WTC11 (cell line): Measurements from ENCODE around the gene SNRPA1. TPM values are rescaled to one million over a fixed set of nuclear protein-coding genes. Genes with fewer than 3 reads are reported as not detected.
A peak's percentile ranks its signal among the peaks of the same experiment; 100 is the strongest.

Experiments
- ATAC-seq: fragments of 200-7000 bp; cut with Tn5 transposase; 2 replicates; pipeline ENCODE4 v1.10.0; 2021; ENCODE audit warnings: mild to moderate bottlenecking, moderate library complexity
- CTCF ChIA-PET: fragments of 300-600 bp; sonication (Branson Sonifier 250); formaldehyde crosslinking; loops from one replicate; lab custom pipeline; 2021; ENCODE audit warnings: antibody characterized with exemption; lab: Charles Lee
- POLR2A ChIA-PET: fragments of 350-600 bp; sonication (Branson Sonifier 250); formaldehyde crosslinking; loops from one replicate; lab custom pipeline; 2021; ENCODE audit warnings: antibody characterized with exemption; lab: Charles Lee
- DNase-seq: peaks from one replicate; pipeline ENCODE4 v3.0.0; 2021; ENCODE audit warnings: low spot score
- H3K27ac Mint-ChIP-seq: 2 replicates; pipeline ENCODE4 v1.8.0; 2021; ENCODE audit warnings: mixed read lengths
- H3K27me3 Mint-ChIP-seq: 2 replicates; pipeline ENCODE4 v1.8.0; 2021; ENCODE audit warnings: low read depth, mild to moderate bottlenecking, moderate library complexity, mixed read lengths
- H3K36me3 Mint-ChIP-seq: 2 replicates; pipeline ENCODE4 v1.8.0; 2021; ENCODE audit warnings: mixed read lengths
- H3K4me1 Mint-ChIP-seq: 2 replicates; pipeline ENCODE4 v1.8.0; 2022; ENCODE audit warnings: mixed read lengths
- H3K4me3 Mint-ChIP-seq: 2 replicates; pipeline ENCODE4 v1.8.0; 2021; ENCODE audit warnings: mild to moderate bottlenecking, moderate library complexity, mixed read lengths
- H3K9me3 Mint-ChIP-seq: 2 replicates; pipeline ENCODE4 v1.8.0; 2021; ENCODE audit warnings: mixed read lengths
- ARID4B ChIP-seq: sonication (generic); formaldehyde crosslinking; IDR thresholded peaks from 2 replicates; pipeline ENCODE4 v1.8.0; 2023; ENCODE audit warnings: missing genetic modification reagents, mild to moderate bottlenecking, borderline replicate concordance
- ATF6 ChIP-seq: sonication (generic); formaldehyde crosslinking; IDR thresholded peaks from 2 replicates; pipeline ENCODE4 v1.8.1; 2023; ENCODE audit warnings: mild to moderate bottlenecking, missing genetic modification reagents
- FOXP1 ChIP-seq: sonication (generic); formaldehyde crosslinking; IDR thresholded peaks from 2 replicates; pipeline ENCODE4 v1.8.0; 2022; ENCODE audit warnings: missing genetic modification reagents, mild to moderate bottlenecking, moderate library complexity, borderline replicate concordance
- GABPB1 ChIP-seq: sonication (generic); formaldehyde crosslinking; IDR thresholded peaks from 2 replicates; pipeline ENCODE4 v1.8.1; 2023; ENCODE audit warnings: mild to moderate bottlenecking, missing genetic modification reagents
- HMGXB4 ChIP-seq: sonication (generic); formaldehyde crosslinking; IDR thresholded peaks from 2 replicates; pipeline ENCODE4 v1.8.1; 2023; ENCODE audit warnings: mild to moderate bottlenecking, moderate library complexity, missing genetic modification reagents
- IRF2 ChIP-seq: sonication (generic); formaldehyde crosslinking; IDR thresholded peaks from 2 replicates; pipeline ENCODE4 v1.8.0; 2022; ENCODE audit warnings: low read depth, missing genetic modification reagents, borderline replicate concordance
- MYBL2 ChIP-seq: sonication (generic); formaldehyde crosslinking; IDR thresholded peaks from 2 replicates; pipeline ENCODE4 v1.8.1; 2023; ENCODE audit warnings: mild to moderate bottlenecking, moderate library complexity, missing genetic modification reagents
- OVOL2 ChIP-seq: fragments of 250-450 bp; sonication (Bioruptor Pico); IDR thresholded peaks from 2 replicates; pipeline ENCODE4 v1.9.0; 2021; ENCODE audit warnings: mild to moderate bottlenecking, borderline replicate concordance
- PRDM15 ChIP-seq: sonication (generic); formaldehyde crosslinking; IDR thresholded peaks from 2 replicates; pipeline ENCODE4 v1.8.0; 2022; ENCODE audit warnings: missing genetic modification reagents
- USF2 ChIP-seq: sonication (generic); formaldehyde crosslinking; IDR thresholded peaks from 2 replicates; pipeline ENCODE4 v1.8.1; 2023; ENCODE audit warnings: mild to moderate bottlenecking, missing genetic modification reagents, moderate library complexity
- ZBTB21 ChIP-seq: sonication (generic); formaldehyde crosslinking; IDR thresholded peaks from 2 replicates; pipeline ENCODE4 v1.8.1; 2023; ENCODE audit warnings: mild to moderate bottlenecking, missing genetic modification reagents, borderline replicate concordance
- ZNF263 ChIP-seq: sonication (generic); formaldehyde crosslinking; IDR thresholded peaks from 2 replicates; pipeline ENCODE4 v1.8.1; 2022; ENCODE audit warnings: low read depth, mild to moderate bottlenecking, moderate library complexity, missing genetic modification reagents
- total RNA-seq: library from RNA; stranded (reverse); gene quantifications from 3 replicates; pipeline ENCODE4 v1.2.3, GENCODE V29; 2021

SNRPA1 gene
- total RNA-seq, 1 experiment from 2014 or later: 170 TPM

GRCh38 chr15:101251830-101252820, 42.9 kb downstream of the SNRPA1 start, which contains the start of gene CHSY1 (continued):
- TF ChIP-seq ARID4B (CRISPR knock-in tag): peak; percentile 74; the same call in 1 of the 2 replicates

GRCh38 chr15:101250873-101251829, 43.9 kb downstream of the SNRPA1 start:
- Mint-ChIP-seq H3K4me3 (peak overlapping the region; percentile 91), H3K27me3 (no peaks in the 10 kb centered on the region), H3K4me1 (peaks cover 70% of the 10 kb centered on the region), H3K9me3 (no peaks in the 10 kb centered on the region), H3K27ac (no peak overlapping the region), H3K36me3 (peaks cover 14% of the 10 kb centered on the region; the same call in 1 of the 2 replicates)
- DNase-seq (peak; percentile 61), ATAC-seq (peak; percentile 32)
- ChIA-PET POLR2A (interaction anchor here (1.0 kb wide), 1 partner anchor 181 kb away, joined by 4 read pairs; no protein-coding TSS in a partner anchor), CTCF (interaction anchor here (0.6 to 8.1 kb wide), 8 partner anchors 16 to 240 kb away, joined by 3 to 128 read pairs (median 3); partner anchors contain the start of gene SNRPA1)
- TF ChIP-seq MYBL2 (CRISPR knock-in tag): 0 out of 2 replicates have a peak, but pooled peaks have one; percentile 26
- TF ChIP-seq HMGXB4 (CRISPR knock-in tag): peak; percentile 80; the same call in 1 of the 2 replicates
- no peak for TF ChIP-seq ZBTB21 (CRISPR knock-in tag)

GRCh38 chr15:101250341-101250831, 44.7 kb downstream of the SNRPA1 start:
- H3K4me3 Mint-ChIP-seq: peak overlapping the region; percentile 91
- ChIA-PET CTCF (interaction anchor here (1.0 to 1.1 kb wide), 2 partner anchors 231 to 242 kb away, joined by 3 read pairs; no protein-coding TSS in a partner anchor), POLR2A (no interaction called here)
- H3K4me1 Mint-ChIP-seq: peaks cover 70% of the 10 kb centered on the region
- no peaks in the 10 kb centered on the region for H3K9me3 Mint-ChIP-seq
- DNase-seq: no peak
- peaks cover 14% of the 10 kb centered on the region; the same call in 1 of the 2 replicates for H3K36me3 Mint-ChIP-seq
- TF ChIP-seq ZNF263 (CRISPR knock-in tag) (no peak), ATF6 (CRISPR knock-in tag) (no peak), IRF2 (CRISPR knock-in tag) (no peak), FOXP1 (CRISPR knock-in tag) (no peak), GABPB1 (CRISPR knock-in tag) (no peak), PRDM15 (no peak), OVOL2 (CRISPR knock-in tag) (no peak), USF2 (CRISPR knock-in tag) (no peak)
- H3K27me3 Mint-ChIP-seq: no peaks in the 10 kb centered on the region
- no peak overlapping the region for H3K27ac Mint-ChIP-seq
- ATAC-seq: no peak
